ENCODE data around the gene DNAH17. TPM values are rescaled to one million over a fixed set of nuclear protein-coding genes. Genes with fewer than 3 reads are reported as not detected.
A peak's percentile ranks its signal among the peaks of the same experiment; 100 is the strongest.

The DNAH17 gene
- total and polyA plus RNA-seq, 2 of the 13 experiments (the other 11 are each of a cell fraction or from before 2014, with no cell fraction given) = 0.86 to 1.6 TPM

- TF ChIP-seq IRF2 (CRISPR knock-in tag; IDR thresholded peaks at IDR 0.05) (peak; percentile 92), ZNF547 (CRISPR knock-in tag; IDR thresholded peaks at IDR 0.05) (peak; percentile 74; the same call in 1 of the 2 replicates), KLF9 (CRISPR knock-in tag; IDR thresholded peaks at IDR 0.05; ENCODE audit: low read depth) (no peak), ZNF274 (CRISPR knock-in tag; IDR thresholded peaks at IDR 0.05) (no peak), JUN (CRISPR knock-in tag; IDR thresholded peaks at IDR 0.05) (peak; percentile 56; the same call in 1 of the 2 replicates), PHF20 (CRISPR knock-in tag; IDR thresholded peaks at IDR 0.05) (no peak; the same call in 1 of the 2 replicates), YEATS2 (CRISPR knock-in tag; IDR thresholded peaks at IDR 0.05; ENCODE audit: borderline replicate concordance) (peak; percentile 55; the same call in 1 of the 2 replicates), MIXL1 (CRISPR knock-in tag; IDR thresholded peaks at IDR 0.05) (peak; percentile 95), THAP7 (CRISPR knock-in tag; IDR thresholded peaks at IDR 0.05) (0 out of 2 replicates have a peak, but pooled peaks have one; percentile 53), PPARG (CRISPR knock-in tag; conservative IDR thresholded peaks at IDR 0.05) (peak; percentile 94), ZNF501 (CRISPR knock-in tag; IDR thresholded peaks at IDR 0.05) (peak; percentile 78), MAFK (conservative IDR thresholded peaks at IDR 0.05 in 1 of 2, IDR thresholded peaks at IDR 0.05 in 1 of 2; ENCODE audit: low read length in 2 of 2) (no peak), TRIM24 (CRISPR knock-in tag; IDR thresholded peaks at IDR 0.05) (no peak), SRY (CRISPR knock-in tag; IDR thresholded peaks at IDR 0.05) (0 out of 2 replicates have a peak, but pooled peaks have one; percentile 61), ADNP (CRISPR knock-in tag; IDR thresholded peaks at IDR 0.05) (0 out of 2 replicates have a peak, but pooled peaks have one; percentile 51), ZNF510 (CRISPR knock-in tag; IDR thresholded peaks at IDR 0.05; ENCODE audit: low read depth) (0 out of 2 replicates have a peak, but pooled peaks have one; percentile 44)
- TF ChIP-seq, protein P1, sequence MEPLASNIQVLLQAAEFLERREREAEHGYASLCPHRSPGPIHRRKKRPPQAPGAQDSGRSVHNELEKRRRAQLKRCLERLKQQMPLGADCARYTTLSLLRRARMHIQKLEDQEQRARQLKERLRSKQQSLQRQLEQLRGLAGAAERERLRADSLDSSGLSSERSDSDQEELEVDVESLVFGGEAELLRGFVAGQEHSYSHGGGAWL (CRISPR knock-in tag; IDR thresholded peaks at IDR 0.05) = 0 out of 2 replicates have a peak, but pooled peaks have one; percentile 21
- TF ChIP-seq, protein P2, sequence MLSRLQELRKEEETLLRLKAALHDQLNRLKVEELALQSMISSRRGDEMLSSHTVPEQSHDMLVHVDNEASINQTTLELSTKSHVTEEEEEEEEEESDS (CRISPR knock-in tag; IDR thresholded peaks at IDR 0.05; ENCODE audit: borderline replicate concordance) = peak; percentile 81; the same call in 1 of the 2 replicates
- TF ChIP-seq, protein P3, sequence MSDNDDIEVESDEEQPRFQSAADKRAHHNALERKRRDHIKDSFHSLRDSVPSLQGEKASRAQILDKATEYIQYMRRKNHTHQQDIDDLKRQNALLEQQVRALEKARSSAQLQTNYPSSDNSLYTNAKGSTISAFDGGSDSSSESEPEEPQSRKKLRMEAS (IDR thresholded peaks at IDR 0.05) = peak; percentile 89
- TF ChIP-seq, protein P4, sequence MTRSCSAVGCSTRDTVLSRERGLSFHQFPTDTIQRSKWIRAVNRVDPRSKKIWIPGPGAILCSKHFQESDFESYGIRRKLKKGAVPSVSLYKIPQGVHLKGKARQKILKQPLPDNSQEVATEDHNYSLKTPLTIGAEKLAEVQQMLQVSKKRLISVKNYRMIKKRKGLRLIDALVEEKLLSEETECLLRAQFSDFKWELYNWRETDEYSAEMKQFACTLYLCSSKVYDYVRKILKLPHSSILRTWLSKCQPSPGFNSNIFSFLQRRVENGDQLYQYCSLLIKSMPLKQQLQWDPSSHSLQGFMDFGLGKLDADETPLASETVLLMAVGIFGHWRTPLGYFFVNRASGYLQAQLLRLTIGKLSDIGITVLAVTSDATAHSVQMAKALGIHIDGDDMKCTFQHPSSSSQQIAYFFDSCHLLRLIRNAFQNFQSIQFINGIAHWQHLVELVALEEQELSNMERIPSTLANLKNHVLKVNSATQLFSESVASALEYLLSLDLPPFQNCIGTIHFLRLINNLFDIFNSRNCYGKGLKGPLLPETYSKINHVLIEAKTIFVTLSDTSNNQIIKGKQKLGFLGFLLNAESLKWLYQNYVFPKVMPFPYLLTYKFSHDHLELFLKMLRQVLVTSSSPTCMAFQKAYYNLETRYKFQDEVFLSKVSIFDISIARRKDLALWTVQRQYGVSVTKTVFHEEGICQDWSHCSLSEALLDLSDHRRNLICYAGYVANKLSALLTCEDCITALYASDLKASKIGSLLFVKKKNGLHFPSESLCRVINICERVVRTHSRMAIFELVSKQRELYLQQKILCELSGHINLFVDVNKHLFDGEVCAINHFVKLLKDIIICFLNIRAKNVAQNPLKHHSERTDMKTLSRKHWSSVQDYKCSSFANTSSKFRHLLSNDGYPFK (CRISPR knock-in tag; IDR thresholded peaks at IDR 0.05; ENCODE audit: borderline replicate concordance) = peak; percentile 72; the same call in 1 of the 2 replicates
- TF ChIP-seq, protein P5, sequence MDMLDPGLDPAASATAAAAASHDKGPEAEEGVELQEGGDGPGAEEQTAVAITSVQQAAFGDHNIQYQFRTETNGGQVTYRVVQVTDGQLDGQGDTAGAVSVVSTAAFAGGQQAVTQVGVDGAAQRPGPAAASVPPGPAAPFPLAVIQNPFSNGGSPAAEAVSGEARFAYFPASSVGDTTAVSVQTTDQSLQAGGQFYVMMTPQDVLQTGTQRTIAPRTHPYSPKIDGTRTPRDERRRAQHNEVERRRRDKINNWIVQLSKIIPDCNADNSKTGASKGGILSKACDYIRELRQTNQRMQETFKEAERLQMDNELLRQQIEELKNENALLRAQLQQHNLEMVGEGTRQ (IDR thresholded peaks at IDR 0.05; ENCODE audit: low read depth, low read length) = no peak
- TF ChIP-seq, protein P5 (CRISPR knock-in tag; IDR thresholded peaks at IDR 0.05; ENCODE audit: borderline replicate concordance) = no peak
- TF ChIP-seq, protein P6, sequence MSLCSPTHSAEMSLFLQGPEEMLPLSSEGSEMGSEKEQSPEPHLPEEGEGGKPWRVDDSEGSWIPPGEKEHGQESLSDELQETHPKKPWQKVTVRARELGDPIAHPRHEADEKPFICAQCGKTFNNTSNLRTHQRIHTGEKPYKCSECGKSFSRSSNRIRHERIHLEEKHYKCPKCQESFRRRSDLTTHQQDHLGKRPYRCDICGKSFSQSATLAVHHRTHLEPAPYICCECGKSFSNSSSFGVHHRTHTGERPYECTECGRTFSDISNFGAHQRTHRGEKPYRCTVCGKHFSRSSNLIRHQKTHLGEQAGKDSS (CRISPR knock-in tag; IDR thresholded peaks at IDR 0.05; ENCODE audit: borderline replicate concordance, low read depth) = peak; percentile 98
These were observed 155.5 kb downstream of the DNAH17 start (continued) for GRCh38 chr17:78421534-78422266.

Measured in HepG2 (cell line).